OCI-LY3 (cell line): Measurements from ENCODE around the gene TMEM94.

Source experiments
- H2AFZ ChIP-seq: fragments of 200-600, 300-600 bp; shearing (Covaris generic); 2 replicates; pipeline ENCODE4 v1.6.0; 2014; ENCODE audit warnings: antibody characterized with exemption, low read depth, low read length
- H3K27ac ChIP-seq: fragments of 200-600, 300-600 bp; sonication (generic); 2 replicates; pipeline ENCODE4 v1.5.1; 2014; ENCODE audit warnings: mild to moderate bottlenecking, low read length, moderate library complexity, mixed read lengths
- H3K27me3 ChIP-seq: fragments of 200-600, 300-600 bp; sonication (generic); 2 replicates; pipeline ENCODE4 v1.6.1; 2014; ENCODE audit warnings: low read depth, low read length, mixed read lengths
- H3K36me3 ChIP-seq: fragments of 200-600, 300-600 bp; sonication (generic); replicated peaks from 2 replicates; pipeline ENCODE3; 2014; ENCODE audit warnings: low read depth, low read length, mixed read lengths
- H3K4me1 ChIP-seq: fragments of 300-600, 200-600 bp; sonication (generic); 2 replicates; pipeline ENCODE4 v1.6.1; 2014; ENCODE audit warnings: low read length, mixed read lengths
- H3K4me2 ChIP-seq: fragments of 200-600, 300-600 bp; sonication (generic); 2 replicates; pipeline ENCODE4 v1.6.1; 2014; ENCODE audit warnings: low read length, mixed read lengths
- H3K4me3 ChIP-seq: fragments of 300-600, 200-600 bp; sonication (generic); 2 replicates; pipeline ENCODE4 v1.5.1; 2014; ENCODE audit warnings: antibody characterized with exemption, mild to moderate bottlenecking, low read length, moderate library complexity
- H3K79me2 ChIP-seq: fragments of 300-600, 200-600 bp; shearing (Covaris generic); 2 replicates; pipeline ENCODE4 v1.6.1; 2014; ENCODE audit warnings: mild to moderate bottlenecking, low read length, mixed read lengths
- H3K9ac ChIP-seq: fragments of 300-600, 200-600 bp; shearing (Covaris generic); 2 replicates; pipeline ENCODE4 v1.6.0; 2014; ENCODE audit warnings: mild to moderate bottlenecking, low read length, moderate library complexity
- H3K9me3 ChIP-seq: fragments of 200-600, 300-600 bp; shearing (Covaris generic); 2 replicates; pipeline ENCODE4 v1.6.1; 2014; ENCODE audit warnings: low read length, mixed read lengths; ENCODE audit not compliant: insufficient read depth
- H4K20me1 ChIP-seq: fragments of 200-600, 300-600 bp; sonication (generic); 2 replicates; pipeline ENCODE4 v1.6.1; 2016; ENCODE audit warnings: low read length, mixed read lengths; ENCODE audit not compliant: insufficient read depth
- EZH2phosphoT487 ChIP-seq: fragments of 200-600 bp; shearing (Covaris generic); IDR thresholded peaks from 2 replicates; pipeline ENCODE4 v1.6.1; 2018; ENCODE audit warnings: antibody characterized with exemption, mixed run types, low read depth
- TF ChIP-seq, protein P1 (sequence below): fragments of 200-600, 300-600 bp; sonication (generic); IDR thresholded peaks from 2 replicates; pipeline ENCODE4 v1.5.1; 2014; ENCODE audit warnings: antibody characterized with exemption, low read length, low read depth

The TMEM94 gene

DNA sequence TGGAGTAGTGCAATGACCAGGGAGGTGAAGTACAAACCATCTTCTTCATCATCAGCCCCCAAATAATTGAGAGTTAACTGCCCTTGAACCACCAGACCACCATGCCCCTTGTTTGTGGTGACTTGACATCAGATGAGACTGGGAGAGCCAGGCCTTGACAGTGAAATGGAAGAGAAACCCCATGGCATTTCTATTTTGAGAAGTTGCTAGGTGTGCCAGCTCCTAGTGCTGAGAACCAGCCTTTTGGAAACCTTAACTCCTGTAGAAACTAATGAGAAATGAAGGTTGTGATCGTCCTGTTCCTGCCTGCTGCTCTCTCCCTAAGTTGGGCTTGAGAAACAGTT lies 2.8 kb downstream of the TMEM94 start:
- no peak overlapping the region for H2AFZ ChIP-seq
- H3K79me2 ChIP-seq: peaks cover 10% of the 10 kb centered on the region
- H3K4me2 ChIP-seq: no peak overlapping the region
- no peaks in the 10 kb centered on the region; the same call in 1 of the 2 replicates for H4K20me1 ChIP-seq
- H3K9me3 ChIP-seq: no peaks in the 10 kb centered on the region
- H3K9ac ChIP-seq: no peak overlapping the region
- no peaks in the 10 kb centered on the region for H3K27me3 ChIP-seq
- H3K36me3 ChIP-seq: no peaks in the 10 kb centered on the region
- no peak overlapping the region for H3K4me3 ChIP-seq
- H3K4me1 ChIP-seq: peaks cover 20% of the 10 kb centered on the region
- no peak overlapping the region for H3K27ac ChIP-seq
- no peak for TF ChIP-seq EZH2phosphoT487
- TF ChIP-seq, protein P1, sequence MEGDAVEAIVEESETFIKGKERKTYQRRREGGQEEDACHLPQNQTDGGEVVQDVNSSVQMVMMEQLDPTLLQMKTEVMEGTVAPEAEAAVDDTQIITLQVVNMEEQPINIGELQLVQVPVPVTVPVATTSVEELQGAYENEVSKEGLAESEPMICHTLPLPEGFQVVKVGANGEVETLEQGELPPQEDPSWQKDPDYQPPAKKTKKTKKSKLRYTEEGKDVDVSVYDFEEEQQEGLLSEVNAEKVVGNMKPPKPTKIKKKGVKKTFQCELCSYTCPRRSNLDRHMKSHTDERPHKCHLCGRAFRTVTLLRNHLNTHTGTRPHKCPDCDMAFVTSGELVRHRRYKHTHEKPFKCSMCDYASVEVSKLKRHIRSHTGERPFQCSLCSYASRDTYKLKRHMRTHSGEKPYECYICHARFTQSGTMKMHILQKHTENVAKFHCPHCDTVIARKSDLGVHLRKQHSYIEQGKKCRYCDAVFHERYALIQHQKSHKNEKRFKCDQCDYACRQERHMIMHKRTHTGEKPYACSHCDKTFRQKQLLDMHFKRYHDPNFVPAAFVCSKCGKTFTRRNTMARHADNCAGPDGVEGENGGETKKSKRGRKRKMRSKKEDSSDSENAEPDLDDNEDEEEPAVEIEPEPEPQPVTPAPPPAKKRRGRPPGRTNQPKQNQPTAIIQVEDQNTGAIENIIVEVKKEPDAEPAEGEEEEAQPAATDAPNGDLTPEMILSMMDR: no peak

DNA sequence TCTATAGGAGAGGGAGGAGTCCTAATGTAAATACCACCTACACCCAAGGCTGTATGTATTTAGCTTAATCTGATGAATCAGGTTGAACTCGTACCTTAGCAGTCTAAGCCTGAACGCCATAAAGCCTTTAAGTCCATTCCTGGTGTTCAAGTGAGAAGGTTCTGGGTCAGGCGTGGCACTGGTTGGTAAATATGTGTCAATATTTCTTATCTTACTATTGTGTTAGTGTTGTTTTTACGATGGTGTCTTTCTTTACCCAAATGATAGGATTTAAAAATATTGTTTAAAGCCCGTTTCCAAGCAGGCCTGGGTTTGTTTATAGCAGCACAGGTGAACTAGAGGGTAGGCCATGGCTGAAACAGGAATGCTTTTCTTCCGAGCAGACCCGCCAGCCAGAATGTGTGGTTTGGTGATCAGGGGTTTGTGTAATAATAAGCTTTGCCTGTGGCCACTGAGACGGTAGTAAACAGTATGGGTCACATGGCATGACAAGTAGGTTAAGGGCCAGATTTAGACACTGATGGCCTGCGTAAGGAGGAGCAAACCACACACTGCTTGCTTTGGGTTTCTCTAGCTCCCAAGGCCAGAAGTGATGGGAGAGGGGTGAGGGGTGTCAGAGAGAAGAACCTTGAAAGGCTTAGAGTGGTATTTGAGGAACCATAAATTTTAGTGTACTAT lies 3.3 kb downstream of the TMEM94 start:
- Histone ChIP-seq H4K20me1 (no peaks in the 10 kb centered on the region; the same call in 1 of the 2 replicates), H3K79me2 (peaks cover 10% of the 10 kb centered on the region), H3K4me2 (no peak overlapping the region), H3K4me1 (peaks cover 16% of the 10 kb centered on the region), H2AFZ (no peak overlapping the region), H3K27me3 (no peaks in the 10 kb centered on the region), H3K9ac (no peak overlapping the region), H3K4me3 (no peak overlapping the region), H3K36me3 (no peaks in the 10 kb centered on the region), H3K27ac (no peak overlapping the region), H3K9me3 (no peaks in the 10 kb centered on the region)
- TF ChIP-seq, protein P1: no peak
- TF ChIP-seq EZH2phosphoT487: no peak

DNA sequence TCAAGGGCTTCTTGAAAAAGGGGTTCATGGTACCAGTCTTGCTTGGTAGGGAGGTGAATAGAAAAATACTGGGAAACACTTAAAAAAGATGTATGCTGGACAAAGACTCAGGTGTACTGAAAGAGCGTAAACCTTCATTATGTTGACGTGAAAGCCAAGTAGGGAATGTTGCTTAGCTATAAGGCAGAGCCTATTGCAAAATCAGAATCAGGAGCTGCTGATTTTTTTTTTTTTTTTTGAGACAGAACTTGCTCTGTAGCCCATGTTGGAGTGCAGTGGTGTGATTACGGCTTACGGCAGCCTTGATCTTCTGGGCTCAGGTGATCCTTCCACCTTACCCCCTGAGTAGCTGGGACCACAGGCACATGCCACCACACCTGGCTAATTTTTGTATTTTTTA lies 3.9 kb downstream of the TMEM94 start:
- Histone ChIP-seq H3K9me3 (no peaks in the 10 kb centered on the region), H3K36me3 (no peaks in the 10 kb centered on the region), H3K27ac (no peak overlapping the region), H3K9ac (no peak overlapping the region), H3K4me3 (no peak overlapping the region), H4K20me1 (no peaks in the 10 kb centered on the region; the same call in 1 of the 2 replicates), H3K79me2 (peaks cover 10% of the 10 kb centered on the region), H3K4me2 (no peak overlapping the region), H3K27me3 (no peaks in the 10 kb centered on the region), H2AFZ (no peak overlapping the region), H3K4me1 (peaks cover 16% of the 10 kb centered on the region)
- no peak for TF ChIP-seq EZH2phosphoT487
- TF ChIP-seq, protein P1: no peak

DNA sequence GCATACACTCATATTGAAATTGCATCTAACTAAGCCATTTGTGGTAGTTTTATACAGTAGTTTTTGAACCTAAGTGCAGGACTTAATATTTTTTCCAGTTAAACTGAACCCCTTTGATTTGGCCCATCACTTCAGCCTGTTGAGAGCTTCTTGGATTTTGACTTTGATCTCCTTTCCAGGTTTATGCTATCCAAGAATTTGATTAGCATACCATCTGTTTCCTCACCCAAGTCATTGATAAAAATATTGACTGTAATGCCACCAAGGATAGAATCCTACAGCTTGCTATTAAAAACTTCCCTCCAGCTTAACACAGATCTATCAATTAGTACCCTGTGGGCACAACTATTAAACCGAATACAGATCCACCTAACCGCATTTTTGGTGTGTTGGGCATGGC lies 7.2 kb downstream of the TMEM94 start:
- peaks cover 6% of the 10 kb centered on the region for H3K4me1 ChIP-seq
- no peak overlapping the region for H2AFZ ChIP-seq
- H3K36me3 ChIP-seq: no peaks in the 10 kb centered on the region
- H3K9ac ChIP-seq: no peak overlapping the region
- no peaks in the 10 kb centered on the region for H3K9me3 ChIP-seq
- no peak overlapping the region for H3K4me3 ChIP-seq
- H3K79me2 ChIP-seq: no peaks in the 10 kb centered on the region
- H3K27ac ChIP-seq: no peak overlapping the region
- H3K4me2 ChIP-seq: no peak overlapping the region
- H4K20me1 ChIP-seq: no peaks in the 10 kb centered on the region; the same call in 1 of the 2 replicates
- TF ChIP-seq, protein P1: no peak
- no peak for TF ChIP-seq EZH2phosphoT487
- H3K27me3 ChIP-seq: no peaks in the 10 kb centered on the region
